ENCODE results near the gene MADD. TPM values are rescaled to one million over a fixed set of nuclear protein-coding genes. Genes with fewer than 3 reads are reported as not detected.

The MADD gene
- total and polyA plus RNA-seq, 2 donors (not counting 1 experiment from before 2014, with no cell fraction given), result 7.0 to 15.4 TPM

GRCh38 chr11:47278058-47278457, 8.1 kb downstream of the MADD start:
- Histone ChIP-seq H3K27ac (ENCODE audit: insufficient read depth, low read length) (no peak overlapping the region), H3K9ac (ENCODE audit: insufficient read depth, low read length) (no peak overlapping the region), H4K20me1 (ENCODE audit: control insufficient read depth, extremely low read depth, insufficient read depth, low read length) (no peaks in the 10 kb centered on the region), H3K4me3 (replicated peaks in 1 of 4; ENCODE audit: control extremely low read depth in 1 of 4, insufficient read depth in 1 of 4, low read depth in 3 of 4, low read length in 4 of 4) (no peak overlapping the region), H3K27me3 (ENCODE audit: control insufficient read depth, insufficient read depth, low read length) (no peaks in the 10 kb centered on the region), H3K9me3 (ENCODE audit: control insufficient read depth, insufficient read depth, low read depth, low read length) (no peaks in the 10 kb centered on the region), H3K4me2 (ENCODE audit: extremely low read depth, insufficient read depth, low read length) (no peak overlapping the region), H3K36me3 (ENCODE audit: control insufficient read depth, insufficient read depth, low read length) (peaks cover 19% of the 10 kb centered on the region), H3K4me1 (ENCODE audit: control insufficient read depth, extremely low read depth, insufficient read depth, low read length) (no peaks in the 10 kb centered on the region), H3K79me2 (ENCODE audit: control insufficient read depth, insufficient read depth, low read length) (peaks cover 9% of the 10 kb centered on the region), H2AFZ (ENCODE audit: low read length) (no peak overlapping the region)
- no peak for DNase-seq (ENCODE audit: low read depth in 2 of 2)
- TF ChIP-seq EZH2 (IDR thresholded peaks at IDR 0.05; ENCODE audit: low read length, missing control alignments), result no peak
- TF ChIP-seq CTCF (conservative IDR thresholded peaks at IDR 0.05 in 1 of 2, IDR thresholded peaks at IDR 0.05 in 1 of 2; ENCODE audit: low read depth in 1 of 2, low read length in 2 of 2), result no peak

- H3K4me2 ChIP-seq (ENCODE audit: extremely low read depth, insufficient read depth, low read length), result no peak overlapping the region
- no peak for DNase-seq (ENCODE audit: low read depth in 2 of 2)
- no peak overlapping the region for H3K4me3 ChIP-seq (replicated peaks in 1 of 4; ENCODE audit: control extremely low read depth in 1 of 4, insufficient read depth in 1 of 4, low read depth in 3 of 4, low read length in 4 of 4)
- no peak overlapping the region for H3K27ac ChIP-seq (ENCODE audit: insufficient read depth, low read length)
- H3K9me3 ChIP-seq (ENCODE audit: control insufficient read depth, insufficient read depth, low read depth, low read length), result no peaks in the 10 kb centered on the region
- H3K36me3 ChIP-seq (ENCODE audit: control insufficient read depth, insufficient read depth, low read length), result peaks cover 19% of the 10 kb centered on the region
- no peaks in the 10 kb centered on the region for H3K27me3 ChIP-seq (ENCODE audit: control insufficient read depth, insufficient read depth, low read length)
- H3K4me1 ChIP-seq (ENCODE audit: control insufficient read depth, extremely low read depth, insufficient read depth, low read length), result no peaks in the 10 kb centered on the region
- no peak overlapping the region for H3K9ac ChIP-seq (ENCODE audit: insufficient read depth, low read length)
- no peak overlapping the region for H2AFZ ChIP-seq (ENCODE audit: low read length)
- no peak for TF ChIP-seq EZH2 (IDR thresholded peaks at IDR 0.05; ENCODE audit: low read length, missing control alignments)
- peaks cover 4% of the 10 kb centered on the region for H3K79me2 ChIP-seq (ENCODE audit: control insufficient read depth, insufficient read depth, low read length)
- H4K20me1 ChIP-seq (ENCODE audit: control insufficient read depth, extremely low read depth, insufficient read depth, low read length), result no peaks in the 10 kb centered on the region
Measured at GRCh38 chr11:47278769-47279168, 8.8 kb downstream of the MADD start.

- Histone ChIP-seq H3K79me2 (ENCODE audit: control insufficient read depth, insufficient read depth, low read length) (no peaks in the 10 kb centered on the region), H4K20me1 (ENCODE audit: control insufficient read depth, extremely low read depth, insufficient read depth, low read length) (no peaks in the 10 kb centered on the region), H2AFZ (ENCODE audit: low read length) (no peak overlapping the region), H3K4me1 (ENCODE audit: control insufficient read depth, extremely low read depth, insufficient read depth, low read length) (no peaks in the 10 kb centered on the region), H3K9me3 (ENCODE audit: control insufficient read depth, insufficient read depth, low read depth, low read length) (no peaks in the 10 kb centered on the region), H3K27me3 (ENCODE audit: control insufficient read depth, insufficient read depth, low read length) (no peaks in the 10 kb centered on the region), H3K9ac (ENCODE audit: insufficient read depth, low read length) (no peak overlapping the region), H3K36me3 (ENCODE audit: control insufficient read depth, insufficient read depth, low read length) (peaks cover 29% of the 10 kb centered on the region), H3K4me3 (replicated peaks in 1 of 4; ENCODE audit: control extremely low read depth in 1 of 4, insufficient read depth in 1 of 4, low read depth in 3 of 4, low read length in 4 of 4) (no peak overlapping the region), H3K4me2 (ENCODE audit: extremely low read depth, insufficient read depth, low read length) (no peak overlapping the region), H3K27ac (ENCODE audit: insufficient read depth, low read length) (no peak overlapping the region)
- no peak for DNase-seq (ENCODE audit: low read depth in 2 of 2)
- TF ChIP-seq EZH2 (IDR thresholded peaks at IDR 0.05; ENCODE audit: low read length, missing control alignments), result no peak
- no peak for TF ChIP-seq CTCF (conservative IDR thresholded peaks at IDR 0.05 in 1 of 2, IDR thresholded peaks at IDR 0.05 in 1 of 2; ENCODE audit: low read depth in 1 of 2, low read length in 2 of 2)
Measured at GRCh38 chr11:47280099-47280498, 10.2 kb downstream of the MADD start.
